ENCODE data around the gene PARP1.

Gene PARP1

GRCh38 chr1:226407497-226408284, at the start of gene PARP1:
TSS of gene PARP1 (minus strand) at chr1:226408093. CDS start at chr1:226407929, 164 bp downstream.
- peaks cover 35% of the 10 kb centered on the region for H3K4me1 Mint-ChIP-seq (ENCODE audit: low read depth)
- H3K27me3 Mint-ChIP-seq = no peaks in the 10 kb centered on the region
- H3K9me3 Mint-ChIP-seq (ENCODE audit: low read depth) = no peaks in the 10 kb centered on the region
- peaks cover 4% of the 10 kb centered on the region for H3K36me3 Mint-ChIP-seq
- H3K27ac Mint-ChIP-seq = peak within 1 kb of the TSS; percentile 94
- peak within 1 kb of the TSS; percentile 96 for H3K4me3 Mint-ChIP-seq

DNA sequence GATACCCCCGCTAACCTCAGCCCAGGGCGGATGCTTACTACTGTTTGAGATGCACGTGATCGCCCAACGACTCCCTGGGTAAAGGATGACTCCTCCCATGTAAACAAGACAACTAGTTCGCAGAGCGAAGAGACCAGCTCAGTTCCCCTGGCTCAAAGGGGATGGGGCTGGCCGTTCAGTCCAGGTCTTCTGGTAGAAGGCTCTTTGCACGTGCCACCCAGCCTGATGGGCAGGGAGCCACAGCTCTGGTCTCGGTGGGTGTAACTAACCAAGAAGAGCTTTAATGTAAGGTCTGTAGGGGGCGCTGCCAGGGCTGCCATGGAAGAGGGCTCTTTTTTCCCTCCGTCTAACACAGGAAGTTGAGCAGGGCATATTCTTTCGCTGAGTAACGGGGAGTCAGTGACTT, 49.4 kb upstream of the PARP1 start:
- Mint-ChIP-seq H3K4me3 (peak overlapping the region; percentile 82), H3K4me1 (ENCODE audit: low read depth) (peaks cover 11% of the 10 kb centered on the region), H3K27me3 (no peaks in the 10 kb centered on the region), H3K36me3 (peaks cover 3% of the 10 kb centered on the region), H3K9me3 (ENCODE audit: low read depth) (no peaks in the 10 kb centered on the region), H3K27ac (peak overlapping the region; percentile 72)

- Mint-ChIP-seq H3K27ac (no peak overlapping the region), H3K4me3 (no peak overlapping the region), H3K36me3 (no peaks in the 10 kb centered on the region), H3K4me1 (ENCODE audit: low read depth) (peaks cover 11% of the 10 kb centered on the region), H3K9me3 (ENCODE audit: low read depth) (no peaks in the 10 kb centered on the region), H3K27me3 (no peaks in the 10 kb centered on the region)
These were observed 48.0 kb upstream of the PARP1 start for GRCh38 chr1:226455843-226456242.

DNA sequence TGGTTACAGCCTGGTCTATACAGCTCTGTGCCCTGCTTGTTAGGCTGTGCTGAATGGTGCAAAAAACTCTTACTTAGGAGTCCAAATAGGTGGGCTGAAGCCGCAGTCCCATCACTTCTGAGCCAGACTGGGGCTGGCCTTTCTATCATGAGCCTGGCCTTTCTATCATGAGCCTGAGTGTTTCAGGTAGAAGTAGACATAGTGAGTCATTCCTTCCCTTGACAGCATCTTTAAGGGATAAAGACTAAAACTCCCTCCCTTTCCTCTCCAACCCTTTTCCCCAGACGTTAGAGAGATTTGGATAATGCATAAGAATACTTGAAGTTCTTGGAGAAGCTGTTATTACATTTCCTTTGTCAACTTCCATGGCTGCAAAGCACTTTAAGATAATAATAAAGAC, 46.5 kb upstream of the PARP1 start:
- Mint-ChIP-seq H3K27me3 (no peaks in the 10 kb centered on the region), H3K4me1 (ENCODE audit: low read depth) (peaks cover 11% of the 10 kb centered on the region), H3K9me3 (ENCODE audit: low read depth) (no peaks in the 10 kb centered on the region), H3K4me3 (no peak overlapping the region), H3K36me3 (no peaks in the 10 kb centered on the region), H3K27ac (no peak overlapping the region)

GRCh38 chr1:226453015-226453704, 45.3 kb upstream of the PARP1 start:
- H3K27ac Mint-ChIP-seq = no peak overlapping the region

GRCh38 chr1:226450688-226451087, 42.8 kb upstream of the PARP1 start:
- Mint-ChIP-seq H3K9me3 (ENCODE audit: low read depth) (no peaks in the 10 kb centered on the region), H3K27ac (no peak overlapping the region), H3K4me1 (ENCODE audit: low read depth) (peaks cover 12% of the 10 kb centered on the region), H3K27me3 (no peaks in the 10 kb centered on the region), H3K36me3 (no peaks in the 10 kb centered on the region), H3K4me3 (no peak overlapping the region)

More at GRCh38 chr1:226453015-226453704, 45.3 kb upstream of the PARP1 start:
- H3K4me3 Mint-ChIP-seq = no peak overlapping the region
- H3K36me3 Mint-ChIP-seq = no peaks in the 10 kb centered on the region
- no peaks in the 10 kb centered on the region for H3K27me3 Mint-ChIP-seq
- H3K9me3 Mint-ChIP-seq (ENCODE audit: low read depth) = no peaks in the 10 kb centered on the region
- H3K4me1 Mint-ChIP-seq (ENCODE audit: low read depth) = peaks cover 11% of the 10 kb centered on the region

GRCh38 chr1:226449823-226450222, 41.9 kb upstream of the PARP1 start:
- peaks cover 20% of the 10 kb centered on the region for H3K4me1 Mint-ChIP-seq (ENCODE audit: low read depth)
- H3K27me3 Mint-ChIP-seq = no peaks in the 10 kb centered on the region
- H3K9me3 Mint-ChIP-seq (ENCODE audit: low read depth) = no peaks in the 10 kb centered on the region
- H3K27ac Mint-ChIP-seq = no peak overlapping the region
- no peak overlapping the region for H3K4me3 Mint-ChIP-seq
- no peaks in the 10 kb centered on the region for H3K36me3 Mint-ChIP-seq

DNA sequence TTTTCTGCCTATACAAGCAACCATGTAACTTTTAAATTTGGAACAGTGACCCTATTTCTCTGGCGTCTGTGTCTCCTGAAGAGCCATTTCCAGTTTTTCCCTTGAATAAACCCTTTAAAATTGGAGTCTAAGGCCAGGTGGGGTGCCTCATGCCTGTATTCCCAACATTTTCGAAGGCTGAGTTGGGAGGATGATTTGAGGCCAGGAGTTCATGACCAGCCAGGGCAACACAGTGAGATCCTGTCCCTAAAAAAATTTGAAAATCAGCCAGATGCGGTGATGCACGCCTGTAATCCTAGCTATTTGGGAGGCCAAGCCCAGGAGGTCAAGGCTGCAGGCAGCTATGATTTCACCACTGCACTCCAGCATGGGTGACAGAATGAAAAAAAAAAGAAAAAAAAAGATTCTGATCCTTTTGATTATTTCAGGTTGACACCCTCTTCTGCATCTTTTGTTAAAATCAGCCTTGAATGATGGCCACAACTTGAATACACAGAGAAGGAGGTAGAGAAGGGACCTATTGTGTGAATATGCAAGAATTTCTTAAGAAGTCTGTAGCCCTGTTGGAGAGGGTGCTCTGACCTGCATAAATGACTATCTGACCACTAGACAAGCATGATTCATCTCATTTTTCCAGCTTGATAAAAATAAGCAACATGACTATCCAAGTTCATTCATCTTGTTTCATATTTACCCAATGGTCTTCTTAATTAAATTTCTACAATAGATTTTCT, 40.2 kb upstream of the PARP1 start:
- Mint-ChIP-seq H3K27me3 (no peaks in the 10 kb centered on the region), H3K9me3 (ENCODE audit: low read depth) (no peaks in the 10 kb centered on the region), H3K27ac (no peak overlapping the region), H3K36me3 (no peaks in the 10 kb centered on the region), H3K4me3 (no peak overlapping the region), H3K4me1 (ENCODE audit: low read depth) (peaks cover 36% of the 10 kb centered on the region)

- H3K27ac Mint-ChIP-seq = no peak overlapping the region
- no peaks in the 10 kb centered on the region for H3K36me3 Mint-ChIP-seq
- no peak overlapping the region for H3K4me3 Mint-ChIP-seq
- H3K27me3 Mint-ChIP-seq = no peaks in the 10 kb centered on the region
- peaks cover 38% of the 10 kb centered on the region for H3K4me1 Mint-ChIP-seq (ENCODE audit: low read depth)
- H3K9me3 Mint-ChIP-seq (ENCODE audit: low read depth) = no peaks in the 10 kb centered on the region
These were observed 38.2 kb upstream of the PARP1 start for GRCh38 chr1:226446094-226446493.

GRCh38 chr1:226444901-226445300, 37.0 kb upstream of the PARP1 start:
- peaks cover 3% of the 10 kb centered on the region for H3K36me3 Mint-ChIP-seq
- H3K9me3 Mint-ChIP-seq (ENCODE audit: low read depth) = no peaks in the 10 kb centered on the region
- H3K27ac Mint-ChIP-seq = no peak overlapping the region
- peak overlapping the region; percentile 44 for H3K4me3 Mint-ChIP-seq
- H3K4me1 Mint-ChIP-seq (ENCODE audit: low read depth) = peaks cover 38% of the 10 kb centered on the region
- H3K27me3 Mint-ChIP-seq = no peaks in the 10 kb centered on the region

DNA sequence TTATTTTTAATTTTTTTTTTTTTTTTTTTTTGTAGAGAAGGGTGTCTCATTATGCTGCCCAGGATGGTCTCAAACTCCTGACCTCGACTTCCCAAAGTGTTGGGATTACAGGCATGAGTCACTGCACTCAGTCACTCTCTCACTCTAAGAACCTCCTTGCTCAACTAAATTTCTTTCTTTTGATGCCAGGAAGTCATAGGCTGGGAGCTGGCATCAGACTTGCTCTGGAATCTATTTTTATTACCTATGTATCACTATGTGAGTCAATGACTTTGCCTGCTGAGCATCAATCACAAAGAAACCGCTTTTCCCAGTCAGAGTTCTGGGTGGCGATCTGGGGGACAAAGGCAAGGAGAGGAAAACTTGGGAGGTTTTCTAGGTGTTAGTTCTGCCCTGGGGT, 35.5 kb upstream of the PARP1 start:
- H3K27me3 Mint-ChIP-seq = no peaks in the 10 kb centered on the region
- no peak overlapping the region for H3K27ac Mint-ChIP-seq
- H3K36me3 Mint-ChIP-seq = peaks cover 3% of the 10 kb centered on the region
- peaks cover 3% of the 10 kb centered on the region for H3K9me3 Mint-ChIP-seq (ENCODE audit: low read depth)
- peaks cover 38% of the 10 kb centered on the region for H3K4me1 Mint-ChIP-seq (ENCODE audit: low read depth)
- H3K4me3 Mint-ChIP-seq = no peak overlapping the region

GRCh38 chr1:226443033-226443432, 35.1 kb upstream of the PARP1 start:
- no peak overlapping the region for H3K4me3 Mint-ChIP-seq
- peaks cover 3% of the 10 kb centered on the region for H3K36me3 Mint-ChIP-seq
- peaks cover 38% of the 10 kb centered on the region for H3K4me1 Mint-ChIP-seq (ENCODE audit: low read depth)
- peaks cover 3% of the 10 kb centered on the region for H3K9me3 Mint-ChIP-seq (ENCODE audit: low read depth)
- no peak overlapping the region for H3K27ac Mint-ChIP-seq
- H3K27me3 Mint-ChIP-seq = no peaks in the 10 kb centered on the region

GRCh38 chr1:226441629-226442028, 33.7 kb upstream of the PARP1 start:
- H3K27ac Mint-ChIP-seq = no peak overlapping the region

DNA sequence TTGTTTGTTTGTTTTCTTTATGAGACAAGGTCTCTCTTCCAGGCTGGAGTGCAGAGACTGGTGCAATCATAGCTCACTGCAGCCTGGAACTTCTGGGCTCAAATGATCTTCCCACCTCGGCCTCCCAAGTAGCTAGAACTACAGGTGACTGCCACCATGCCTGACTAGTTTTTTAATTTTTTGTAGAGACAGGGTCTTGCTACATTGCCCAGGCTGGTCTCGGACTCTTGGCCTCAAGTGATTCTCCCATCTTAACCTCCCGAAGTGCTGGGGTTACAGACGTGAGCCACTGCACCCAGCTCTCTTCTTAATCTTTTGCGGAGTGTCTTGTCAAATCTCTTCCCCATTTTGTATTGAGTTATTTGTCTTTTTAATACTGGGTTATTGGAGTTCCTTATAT, 32.6 kb upstream of the PARP1 start:
- Mint-ChIP-seq H3K9me3 (ENCODE audit: low read depth) (peaks cover 6% of the 10 kb centered on the region), H3K4me3 (no peak overlapping the region), H3K4me1 (ENCODE audit: low read depth) (peaks cover 24% of the 10 kb centered on the region), H3K27ac (no peak overlapping the region), H3K36me3 (peaks cover 3% of the 10 kb centered on the region), H3K27me3 (no peaks in the 10 kb centered on the region)

More at GRCh38 chr1:226441629-226442028, 33.7 kb upstream of the PARP1 start:
- no peak overlapping the region for H3K4me3 Mint-ChIP-seq
- peaks cover 6% of the 10 kb centered on the region for H3K9me3 Mint-ChIP-seq (ENCODE audit: low read depth)
- H3K36me3 Mint-ChIP-seq = peaks cover 3% of the 10 kb centered on the region
- H3K4me1 Mint-ChIP-seq (ENCODE audit: low read depth) = peaks cover 35% of the 10 kb centered on the region
- no peaks in the 10 kb centered on the region for H3K27me3 Mint-ChIP-seq

DNA sequence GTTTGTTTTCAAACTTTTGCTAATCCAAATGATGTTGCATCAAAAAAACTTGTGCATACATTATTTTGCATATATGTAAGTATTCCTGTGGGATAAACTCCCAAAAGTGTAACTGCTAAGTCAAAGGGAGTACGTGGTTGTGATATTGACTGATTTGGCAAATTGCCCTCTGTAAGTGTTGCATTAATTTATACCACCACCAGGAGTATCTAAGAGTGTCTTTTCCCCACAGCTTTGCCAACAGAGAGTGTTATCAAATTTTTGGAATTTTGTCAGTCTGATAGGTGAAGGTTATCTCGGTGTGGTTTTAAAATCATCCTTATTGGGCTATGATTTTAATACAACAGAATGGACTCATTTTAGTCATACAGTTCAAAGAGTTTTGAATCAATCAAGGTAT, 30.1 kb upstream of the PARP1 start:
- Mint-ChIP-seq H3K9me3 (ENCODE audit: low read depth) (peaks cover 6% of the 10 kb centered on the region), H3K4me3 (no peak overlapping the region), H3K4me1 (ENCODE audit: low read depth) (peaks cover under 1% of the 10 kb centered on the region), H3K27me3 (no peaks in the 10 kb centered on the region), H3K36me3 (peaks cover 3% of the 10 kb centered on the region), H3K27ac (no peak overlapping the region)
